ENCODE results near the gene PSG5.
"Not testable (repeated sequence)": the region's sequence is repeated elsewhere in the genome, so short reads cannot be mapped to it uniquely, and the experiment has no call there.

The PSG5 gene

DNA sequence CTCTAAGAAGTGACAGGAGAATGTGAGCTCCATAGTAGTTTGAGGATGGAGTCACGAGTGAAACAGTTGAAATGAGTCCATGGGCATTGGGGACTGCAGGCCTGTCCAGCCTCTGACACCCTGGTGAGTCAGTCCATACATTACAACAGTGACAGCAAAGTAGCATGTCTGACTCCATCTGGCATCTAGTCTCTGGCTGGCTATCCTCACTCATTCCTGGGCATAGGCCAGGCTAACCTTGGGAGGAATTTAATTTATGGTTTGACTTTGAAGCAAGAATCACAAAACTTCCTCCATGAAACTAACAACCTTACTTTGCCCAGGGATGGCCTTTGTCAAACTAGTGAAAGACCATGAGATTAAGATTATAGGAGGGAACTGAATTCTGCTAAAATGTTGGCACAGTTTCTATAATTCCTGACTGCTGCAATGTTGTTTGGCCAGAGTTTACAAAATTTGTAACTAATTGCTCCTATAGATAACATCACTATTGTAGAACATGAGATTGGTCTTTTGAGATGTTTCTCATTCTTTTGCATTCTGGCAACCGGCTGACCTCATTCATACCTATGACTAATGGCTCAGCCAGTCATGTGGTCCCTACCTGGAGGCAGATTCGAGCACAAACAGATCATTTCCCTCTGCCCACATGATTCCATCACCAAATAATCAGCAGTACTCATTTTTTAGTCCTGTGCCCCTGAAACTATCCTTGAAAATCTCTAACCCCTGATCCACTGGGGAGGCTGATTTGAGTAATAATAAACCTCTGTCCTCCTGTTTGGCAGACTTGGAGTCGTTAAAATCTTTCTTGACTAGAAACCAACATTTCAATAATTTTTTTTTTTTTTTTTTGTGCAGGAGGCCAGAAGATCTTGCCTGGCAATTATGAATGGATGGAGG is 4.2 kb downstream of the PSG5 start:
- not testable (repeated sequence) for DNase-seq

DNA sequence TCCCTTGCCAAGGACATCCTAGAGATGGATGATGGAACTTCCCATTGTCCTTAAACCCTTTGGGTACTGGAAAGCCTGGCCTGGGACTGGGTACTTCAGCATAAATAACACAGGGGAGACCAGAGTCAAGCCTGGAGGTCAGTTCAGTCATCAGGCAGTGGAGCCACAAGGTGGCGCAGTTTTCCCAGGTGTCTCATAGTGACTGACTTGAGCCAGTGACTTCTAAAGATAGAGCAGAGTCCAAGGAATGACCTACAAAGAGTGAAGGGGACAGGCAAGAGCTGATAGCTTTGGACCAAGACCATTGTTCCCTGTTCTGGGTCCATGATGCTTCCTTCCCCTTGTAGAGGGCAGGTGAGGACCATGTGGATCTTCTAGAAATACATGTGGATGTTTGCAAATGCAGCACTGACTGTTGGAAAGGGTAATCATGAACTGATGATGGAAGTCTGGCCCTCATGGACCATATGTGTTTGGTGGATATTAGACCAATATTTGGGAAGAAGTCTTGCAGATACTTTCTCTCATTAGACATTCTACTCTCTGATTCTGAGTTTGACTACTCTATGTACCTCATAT is 6.7 kb downstream of the PSG5 start:
- DNase-seq: not testable (repeated sequence)

DNA sequence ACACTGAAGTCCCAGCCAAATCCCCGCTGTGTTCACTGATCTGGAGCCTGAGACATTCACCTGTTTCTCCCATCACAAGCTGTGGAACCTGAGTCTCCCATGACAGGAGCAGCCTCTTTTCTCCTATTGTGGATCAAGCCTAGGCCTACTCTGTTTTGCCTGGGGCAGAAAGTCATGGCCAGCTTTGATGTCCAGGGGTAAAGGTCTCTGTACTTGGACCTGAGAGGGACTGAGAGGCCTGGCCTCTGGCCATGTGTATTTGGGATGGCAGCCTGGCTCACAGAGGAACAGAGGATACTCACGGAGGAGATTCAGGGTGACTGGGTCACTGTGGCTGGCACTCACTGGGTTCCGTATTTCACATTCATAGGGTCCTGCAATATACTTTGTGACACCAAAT is 7.8 kb downstream of the PSG5 start:
- DNase-seq: not testable (repeated sequence)

DNA sequence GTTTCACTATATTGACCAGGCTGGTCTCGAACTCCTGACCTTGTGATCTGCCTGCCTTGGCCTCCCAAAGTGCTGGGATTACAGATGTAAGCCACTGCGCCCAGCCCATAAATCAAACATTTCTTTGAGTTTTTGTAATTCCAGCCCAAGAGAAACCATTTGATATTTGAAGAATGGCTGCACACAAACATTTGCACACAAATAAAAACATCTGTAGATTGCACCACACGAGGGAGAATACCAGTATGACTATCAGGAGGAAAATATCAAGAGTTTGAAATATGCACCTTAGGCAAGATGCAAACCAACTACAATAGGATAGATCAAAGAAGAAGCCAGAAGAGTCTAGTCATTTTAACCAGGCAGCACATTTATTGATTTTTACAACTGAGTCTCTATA is 20.4 kb downstream of the PSG5 start:
- not testable (repeated sequence) for DNase-seq

DNA sequence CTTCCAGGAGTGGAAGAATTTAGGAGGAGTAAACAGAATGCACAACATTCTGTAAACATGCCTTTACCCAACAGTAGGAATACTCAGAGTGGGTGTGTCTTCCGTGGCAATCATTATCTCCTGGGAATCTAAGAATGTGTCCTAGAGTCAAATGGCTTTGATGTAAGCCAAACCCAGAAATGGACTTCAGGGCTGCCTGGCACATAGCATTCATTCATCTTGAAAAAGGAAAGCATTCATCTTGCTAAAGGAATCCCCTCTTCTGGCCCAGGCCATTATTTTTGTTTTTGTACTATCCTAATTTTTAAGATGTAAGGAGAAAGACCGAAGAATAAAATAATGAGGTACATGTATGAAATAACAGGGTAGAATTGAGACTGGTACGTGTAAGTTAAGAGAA is 23.2 kb downstream of the PSG5 start:
- DNase-seq: not testable (repeated sequence)

DNA sequence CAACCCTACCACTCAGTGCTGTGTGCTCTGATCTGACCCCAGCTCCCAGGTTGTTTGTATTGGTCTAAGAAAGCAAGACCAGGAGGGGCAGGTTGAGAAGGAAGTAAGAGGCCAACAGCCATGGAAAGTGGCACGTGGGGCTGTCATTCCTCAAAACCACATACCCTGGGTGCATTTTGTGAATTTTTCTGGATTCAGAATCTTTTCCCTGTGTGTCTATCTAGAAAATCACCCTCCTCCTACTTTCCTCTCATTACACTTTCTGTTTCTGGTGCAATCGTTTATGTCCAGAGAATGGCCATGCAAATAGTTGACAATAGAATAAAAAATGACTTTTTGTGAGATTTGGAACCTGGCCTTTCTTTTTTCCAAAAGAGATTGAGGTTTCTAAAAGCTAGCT is 24.1 kb downstream of the PSG5 start:
- DNase-seq: not testable (repeated sequence)

DNA sequence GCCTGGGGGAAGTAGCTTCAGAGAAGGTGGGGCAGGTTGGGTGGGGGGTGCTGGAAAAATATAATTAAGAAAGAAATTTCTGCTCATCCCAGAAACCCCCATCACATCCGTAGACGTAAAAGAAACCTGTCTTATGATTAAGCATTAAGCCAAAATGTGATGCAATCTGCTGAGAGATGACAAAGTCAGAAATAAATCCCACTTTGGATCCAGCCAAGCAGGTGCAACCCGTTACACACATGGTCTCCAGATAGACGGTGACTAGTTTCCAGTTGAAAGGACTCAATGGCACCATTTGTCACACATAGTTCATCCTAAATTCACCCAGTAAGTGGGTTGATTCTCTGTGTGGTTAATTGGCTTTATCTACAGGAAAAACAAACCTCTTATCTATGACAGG is 34.1 kb downstream of the PSG5 start:
- DNase-seq: peak; percentile 16

DNA sequence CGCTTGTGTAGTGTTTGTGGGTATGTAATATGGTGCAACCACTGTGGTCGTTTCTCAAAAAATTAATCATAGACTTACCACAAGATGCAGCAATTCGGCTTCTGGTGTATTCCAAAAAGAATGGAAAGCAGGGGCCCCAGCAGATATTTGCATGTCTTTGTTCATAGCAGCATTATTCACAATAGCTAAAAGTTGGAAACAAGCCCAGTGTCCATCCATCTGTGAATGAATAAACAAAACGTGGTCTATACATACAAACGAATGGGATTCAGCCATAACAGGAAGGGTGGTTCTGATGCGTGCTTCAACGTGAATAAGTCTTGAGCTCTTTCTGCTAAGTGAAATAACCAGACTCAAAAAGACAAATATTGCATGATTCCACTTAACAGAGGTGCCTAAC is 36.5 kb downstream of the PSG5 start:
- DNase-seq: not testable (repeated sequence)

DNA sequence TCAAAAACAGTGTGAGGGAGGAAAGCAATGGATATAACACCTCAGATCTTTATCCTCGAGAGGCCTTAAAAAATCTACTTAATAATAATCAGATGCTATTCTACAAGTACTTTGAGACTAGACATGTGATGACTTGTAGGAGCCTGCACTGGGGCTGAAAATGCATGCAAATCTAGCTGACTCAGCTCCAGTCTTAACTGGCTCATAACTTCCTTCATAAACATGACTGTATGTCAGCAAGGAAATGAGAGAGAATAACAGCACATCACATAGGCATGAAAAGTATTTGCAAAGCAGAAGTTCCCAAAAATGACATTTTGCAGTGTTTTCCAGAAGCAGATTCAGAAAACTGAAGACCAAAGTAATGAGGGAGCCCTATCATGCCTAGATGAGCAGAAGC is 38.1 kb downstream of the PSG5 start:
- no peak for DNase-seq

DNA sequence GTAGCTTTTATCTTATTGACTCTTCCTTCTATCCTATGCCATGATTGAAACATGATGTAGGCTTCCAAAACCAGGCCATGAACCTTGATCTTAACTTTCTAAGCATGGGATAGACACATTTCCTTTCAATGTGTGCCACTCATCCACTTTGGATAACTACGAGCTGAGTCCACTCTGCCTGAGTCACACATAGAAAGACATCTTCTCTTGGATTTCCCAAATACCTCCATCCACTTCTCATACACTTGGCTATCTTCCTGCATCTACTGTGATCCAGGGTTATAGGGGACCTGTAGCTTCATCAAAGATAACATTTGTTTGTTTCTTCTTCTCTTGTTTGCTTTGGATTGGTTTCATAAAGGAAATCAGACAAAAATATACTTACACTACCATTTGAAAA is 44.6 kb downstream of the PSG5 start:
- not testable (repeated sequence) for DNase-seq

DNA sequence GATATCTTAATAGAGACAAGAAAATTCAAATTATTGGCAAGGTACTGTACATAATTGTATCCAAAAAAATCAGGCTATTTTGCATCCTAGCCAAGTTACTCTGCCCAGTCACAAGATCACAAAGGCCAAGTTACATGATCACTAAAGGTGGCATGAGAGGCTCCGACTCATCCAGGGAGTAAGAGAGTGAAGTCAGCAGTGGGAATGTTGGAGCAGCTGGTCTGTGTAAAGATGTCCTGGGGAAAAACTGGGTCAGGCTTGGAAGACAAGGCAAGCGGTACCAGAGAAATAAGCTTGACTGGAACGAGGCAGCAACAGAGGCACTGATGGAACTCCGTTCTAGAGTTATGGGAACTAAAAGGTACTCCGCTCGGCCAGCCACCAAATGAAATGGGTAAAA is 53.6 kb downstream of the PSG5 start:
- DNase-seq: no peak

DNA sequence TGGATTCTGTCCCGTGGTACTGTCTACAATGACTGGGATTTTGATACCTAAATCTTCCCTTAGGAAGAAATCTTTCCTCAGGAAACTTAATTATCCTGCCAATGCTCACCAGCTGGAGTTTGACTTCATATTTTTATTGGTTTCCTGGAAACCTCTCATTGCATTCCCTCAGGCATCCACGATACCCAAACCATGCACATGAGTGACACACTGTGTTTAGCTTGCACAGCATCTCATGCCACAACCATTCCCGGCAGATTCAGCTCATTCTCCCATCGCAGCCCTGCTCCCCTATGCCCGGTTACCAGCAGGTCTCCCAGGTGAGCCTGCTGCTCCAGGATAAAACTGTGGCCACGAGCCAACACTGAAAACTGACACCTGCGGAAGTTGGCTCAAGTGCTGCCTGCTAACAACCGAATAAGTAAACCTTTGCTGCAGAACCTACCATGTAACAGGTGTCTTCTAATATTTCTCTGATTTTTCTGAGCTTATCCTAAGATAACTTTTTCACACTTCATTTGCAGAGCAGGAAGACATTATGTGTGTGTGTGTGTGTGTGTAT is 55.0 kb downstream of the PSG5 start:
- DNase-seq: not testable (repeated sequence)

DNA sequence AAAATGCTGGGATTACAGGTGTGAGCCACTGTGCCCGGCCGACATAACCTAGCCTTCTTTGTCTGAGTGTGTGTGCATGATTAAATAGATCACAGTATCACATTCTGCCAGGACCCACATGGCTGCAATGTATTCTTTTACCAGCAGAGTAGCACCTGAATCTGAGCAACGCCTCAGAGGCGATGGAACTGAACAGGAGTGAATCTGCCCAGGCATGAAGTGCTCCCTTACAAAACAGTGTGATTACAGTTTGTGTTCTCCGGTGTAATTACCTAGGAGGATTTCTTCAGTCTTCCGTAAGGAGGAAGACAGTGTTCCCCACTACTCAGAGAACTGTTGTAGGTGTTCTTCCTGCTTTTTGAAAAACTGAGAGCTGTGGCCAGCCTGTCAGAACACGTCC is 57.1 kb downstream of the PSG5 start:
- DNase-seq: not testable (repeated sequence)

DNA sequence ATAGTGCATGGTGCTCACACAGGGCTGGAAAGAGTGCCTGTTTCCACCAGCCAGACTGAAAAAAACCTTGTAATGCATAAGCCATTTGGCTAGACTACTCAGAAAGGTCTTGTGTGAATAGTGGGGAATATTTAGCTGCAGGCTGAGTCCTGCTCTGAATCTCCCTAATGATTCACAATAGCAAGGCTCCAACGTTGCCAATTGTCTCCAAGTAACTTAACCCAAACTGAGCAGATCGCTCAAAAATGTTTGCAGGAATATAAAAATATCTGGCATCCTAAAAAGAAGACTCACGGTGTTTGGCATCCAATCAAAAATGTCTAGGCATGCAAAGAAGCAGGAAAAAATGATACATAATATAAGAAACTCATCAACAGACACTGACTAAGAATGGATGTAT is 59.0 kb downstream of the PSG5 start:
- not testable (repeated sequence) for DNase-seq

DNA sequence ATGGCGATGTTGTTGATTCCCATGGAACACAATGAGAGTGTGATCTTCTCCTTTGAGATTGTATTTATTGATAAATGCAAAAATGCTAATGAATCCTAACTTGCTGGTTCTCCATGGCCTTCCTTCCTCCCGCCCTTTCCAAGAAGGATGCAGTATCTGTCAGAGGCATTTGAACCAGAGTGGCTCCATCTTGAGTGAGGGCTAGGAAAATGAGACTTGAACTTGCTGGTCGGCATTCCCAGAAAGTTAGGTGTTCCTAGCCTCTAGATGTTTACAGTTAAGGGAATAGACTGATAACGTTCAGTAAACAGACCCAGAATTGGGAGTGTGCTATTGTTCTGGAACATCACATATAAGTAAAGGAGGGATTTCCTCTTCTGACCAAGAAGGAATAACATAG is 59.6 kb downstream of the PSG5 start:
- DNase-seq: no peak

DNA sequence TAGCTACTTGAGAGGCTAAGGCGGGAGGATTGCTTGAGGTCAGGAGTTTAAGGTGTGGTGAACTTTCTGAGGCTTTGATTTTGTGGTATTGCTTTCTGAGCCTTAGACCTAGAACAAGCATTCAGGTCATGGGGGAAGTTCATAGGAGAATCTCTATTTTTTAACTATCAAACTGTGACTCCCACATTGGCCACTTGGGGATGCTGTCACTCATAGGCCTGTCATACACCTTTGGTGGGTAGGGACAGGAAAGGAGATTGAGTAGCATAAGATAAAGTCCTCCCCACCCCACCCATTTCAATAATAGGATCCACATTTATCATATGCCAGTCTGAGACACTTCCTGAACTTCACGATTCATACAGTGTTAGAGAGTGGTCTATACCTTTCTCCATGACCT is 62.0 kb downstream of the PSG5 start:
- no peak for DNase-seq

DNA sequence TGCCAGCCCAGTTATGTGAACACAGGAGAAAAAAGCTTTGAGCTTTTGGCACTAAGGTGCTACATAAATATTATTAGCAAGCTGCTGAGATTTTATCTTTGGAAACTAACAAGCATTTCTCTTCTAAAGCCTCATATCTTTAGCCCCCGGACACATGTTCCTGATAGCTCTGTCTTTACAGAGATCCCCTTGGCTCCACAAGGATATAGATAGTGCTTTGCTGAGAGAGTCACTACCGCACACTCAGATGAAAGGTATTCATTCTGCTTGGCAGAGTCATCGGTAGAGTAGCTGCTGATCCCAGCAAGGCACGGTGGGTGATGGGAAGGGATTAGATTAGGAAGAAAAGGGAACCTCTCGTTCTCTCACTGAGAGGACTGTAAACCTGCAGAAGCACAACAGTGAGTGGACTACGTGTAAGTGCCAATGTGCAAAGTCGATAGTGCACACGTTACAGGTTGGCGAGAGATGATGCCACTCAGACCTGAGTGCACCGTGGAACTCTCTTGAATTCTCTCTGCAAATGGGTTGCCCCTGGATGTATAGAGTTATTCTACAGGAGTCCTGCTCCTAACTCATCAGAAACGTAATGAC is 65.8 kb downstream of the PSG5 start:
- not testable (repeated sequence) for DNase-seq

DNA sequence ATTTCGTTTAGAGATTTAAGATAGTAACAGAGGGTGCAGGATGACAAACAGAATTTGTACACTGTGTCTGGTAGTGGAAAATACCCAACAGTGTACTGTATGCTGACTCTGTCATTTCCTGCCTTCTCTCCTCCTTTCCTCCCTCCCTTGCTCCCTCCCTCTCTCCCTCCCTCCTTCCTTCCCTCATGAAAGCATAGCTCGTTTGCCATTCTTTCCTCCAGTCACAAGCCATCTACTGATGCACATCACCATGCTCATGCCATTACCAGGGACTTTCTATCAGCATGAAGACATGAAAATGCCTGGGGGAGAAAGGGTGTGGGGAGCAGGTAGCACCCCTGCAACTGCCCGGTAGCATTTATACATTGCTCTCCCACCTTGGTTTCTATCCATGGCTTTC is 66.8 kb downstream of the PSG5 start:
- DNase-seq: not testable (repeated sequence)

Measured in OCI-M1 (cell line).